Activated CD8-positive, alpha-beta T cell treated with anti-CD3 and anti-CD28 coated beads for 36 hours (primary cell): ENCODE data around the gene REV1. TPM values are rescaled to one million over a fixed set of nuclear protein-coding genes. Genes with fewer than 3 reads are reported as not detected.
"Not testable (repeated sequence)": the region's sequence is repeated elsewhere in the genome, so short reads cannot be mapped to it uniquely, and the experiment has no call there.

Source experiments
- ATAC-seq: fragments of 200-7000 bp; cut with Tn5 transposase; one replicate; pipeline ENCODE4 v1.10.0; 2021; ENCODE audit warnings: mild to moderate bottlenecking, moderate library complexity
- CTCF ChIA-PET: fragments of 350-600 bp; sonication (Branson Sonifier 250); formaldehyde crosslinking; loops from one replicate; lab custom pipeline; 2021; ENCODE audit warnings: antibody characterized with exemption; lab: Charles Lee
- POLR2A ChIA-PET: fragments of 350-600 bp; sonication (Branson Sonifier 250); formaldehyde crosslinking; loops from one replicate; lab custom pipeline; 2021; ENCODE audit warnings: antibody characterized with exemption; lab: Charles Lee
- DNase-seq: peaks from one replicate; pipeline ENCODE4 v3.0.0-alpha.2; 2020
- H3K27ac Mint-ChIP-seq: one replicate; pipeline ENCODE4 v1.8.0; 2021; ENCODE audit warnings: mild to moderate bottlenecking, mixed read lengths
- H3K27me3 Mint-ChIP-seq: one replicate; pipeline ENCODE4 v1.8.0; 2021; ENCODE audit warnings: mixed read lengths
- H3K36me3 Mint-ChIP-seq: one replicate; pipeline ENCODE4 v1.8.0; 2021; ENCODE audit warnings: low read depth, mixed read lengths
- H3K4me1 Mint-ChIP-seq: one replicate; pipeline ENCODE4 v1.8.0; 2021; ENCODE audit warnings: low read depth, mixed read lengths
- H3K4me3 Mint-ChIP-seq: one replicate; pipeline ENCODE4 v1.8.0; 2021; ENCODE audit warnings: mild to moderate bottlenecking, moderate library complexity, mixed read lengths
- H3K9me3 Mint-ChIP-seq: one replicate; pipeline ENCODE4 v1.8.0; 2021; ENCODE audit warnings: mixed read lengths
- intact Hi-C: fragments of 100-400 bp; cut with micrococcal nuclease; formaldehyde crosslinking; loops from one replicate; pipeline ENCODE4 v1.10.0; 2022
- total RNA-seq, 2 experiments: library from RNA; stranded (reverse); gene quantifications; one replicate each; pipeline ENCODE4 v1.2.3, GENCODE V29; 2021
- TF ChIP-seq, protein P1 (sequence below): fragments of 200-600 bp; IDR thresholded peaks from one replicate; pipeline ENCODE4 v1.8.0; 2022; ENCODE audit warnings: antibody characterized with exemption, mild to moderate bottlenecking

Gene REV1
- total RNA-seq, 2 experiments from 2014 or later: 29.2 to 31.1 TPM

DNA sequence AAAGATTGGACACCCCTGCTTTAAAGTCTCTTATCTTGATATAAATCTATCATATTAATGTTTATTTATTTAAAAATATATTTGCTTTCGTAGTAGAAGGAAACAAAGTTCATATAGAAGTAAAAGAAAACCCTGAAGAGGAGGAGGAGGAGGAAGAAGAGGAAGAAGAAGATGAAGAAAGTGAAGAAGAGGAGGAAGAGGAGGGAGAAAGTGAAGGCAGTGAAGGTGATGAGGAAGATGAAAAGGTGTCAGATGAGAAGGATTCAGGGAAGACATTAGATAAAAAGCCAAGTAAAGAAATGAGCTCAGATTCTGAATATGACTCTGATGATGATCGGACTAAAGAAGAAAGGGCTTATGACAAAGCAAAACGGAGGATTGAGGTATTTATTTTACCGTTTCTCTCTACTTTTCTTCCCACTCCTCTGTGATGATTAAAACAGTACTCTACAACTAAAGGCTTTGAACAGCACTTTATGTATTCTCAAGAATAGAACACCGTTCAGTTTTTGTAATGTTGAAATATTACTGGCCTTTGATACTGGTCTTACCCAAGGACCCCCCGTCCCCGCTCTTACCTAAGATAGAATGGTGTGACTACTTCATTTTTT is 113.5 kb downstream of the REV1 start:
- Mint-ChIP-seq H3K4me3 (no peak overlapping the region), H3K36me3 (peaks cover 70% of the 10 kb centered on the region), H3K27ac (no peak overlapping the region), H3K9me3 (peaks cover 5% of the 10 kb centered on the region), H3K4me1 (peaks cover 34% of the 10 kb centered on the region), H3K27me3 (no peaks in the 10 kb centered on the region)
- POLR2A ChIA-PET: no interaction called here
- DNase-seq: no peak
- TF ChIP-seq, protein P1, sequence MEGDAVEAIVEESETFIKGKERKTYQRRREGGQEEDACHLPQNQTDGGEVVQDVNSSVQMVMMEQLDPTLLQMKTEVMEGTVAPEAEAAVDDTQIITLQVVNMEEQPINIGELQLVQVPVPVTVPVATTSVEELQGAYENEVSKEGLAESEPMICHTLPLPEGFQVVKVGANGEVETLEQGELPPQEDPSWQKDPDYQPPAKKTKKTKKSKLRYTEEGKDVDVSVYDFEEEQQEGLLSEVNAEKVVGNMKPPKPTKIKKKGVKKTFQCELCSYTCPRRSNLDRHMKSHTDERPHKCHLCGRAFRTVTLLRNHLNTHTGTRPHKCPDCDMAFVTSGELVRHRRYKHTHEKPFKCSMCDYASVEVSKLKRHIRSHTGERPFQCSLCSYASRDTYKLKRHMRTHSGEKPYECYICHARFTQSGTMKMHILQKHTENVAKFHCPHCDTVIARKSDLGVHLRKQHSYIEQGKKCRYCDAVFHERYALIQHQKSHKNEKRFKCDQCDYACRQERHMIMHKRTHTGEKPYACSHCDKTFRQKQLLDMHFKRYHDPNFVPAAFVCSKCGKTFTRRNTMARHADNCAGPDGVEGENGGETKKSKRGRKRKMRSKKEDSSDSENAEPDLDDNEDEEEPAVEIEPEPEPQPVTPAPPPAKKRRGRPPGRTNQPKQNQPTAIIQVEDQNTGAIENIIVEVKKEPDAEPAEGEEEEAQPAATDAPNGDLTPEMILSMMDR: no peak
- CTCF ChIA-PET: no interaction called here
- no peak for ATAC-seq
- intact Hi-C loops: no loop called here

DNA sequence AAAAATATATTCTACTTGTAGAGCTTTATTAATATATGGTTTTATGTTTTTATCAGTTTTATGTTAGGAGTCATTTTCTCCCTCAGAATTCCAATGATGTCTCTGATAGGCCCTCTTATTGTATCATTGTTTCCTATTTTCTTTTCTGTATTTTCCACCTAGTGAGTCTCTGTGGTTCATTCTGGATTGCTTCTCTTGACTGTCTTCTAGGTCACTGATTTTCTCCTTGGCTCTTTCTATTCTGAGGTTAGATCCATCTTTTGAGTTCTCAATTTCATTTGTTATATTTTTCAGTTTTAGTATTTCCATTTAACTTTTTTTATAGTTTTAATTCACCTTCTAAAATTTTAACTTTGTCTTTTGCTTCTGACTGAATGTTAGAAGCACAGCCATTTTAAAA is 115.1 kb downstream of the REV1 start:
- intact Hi-C loops: no loop called here
- POLR2A ChIA-PET: no interaction called here
- CTCF ChIA-PET: interaction anchor here (1.0 to 1.3 kb wide), 3 partner anchors 9 to 18 kb away, joined by 3 read pairs; no protein-coding TSS in a partner anchor
- peaks cover 5% of the 10 kb centered on the region for H3K9me3 Mint-ChIP-seq
- H3K27ac Mint-ChIP-seq: no peak overlapping the region
- no peak overlapping the region for H3K4me3 Mint-ChIP-seq
- TF ChIP-seq, protein P1: no peak
- H3K27me3 Mint-ChIP-seq: no peaks in the 10 kb centered on the region
- H3K36me3 Mint-ChIP-seq: peaks cover 65% of the 10 kb centered on the region
- ATAC-seq: no peak
- DNase-seq: no peak
- H3K4me1 Mint-ChIP-seq: peaks cover 24% of the 10 kb centered on the region

- Mint-ChIP-seq H3K4me3 (no peak overlapping the region), H3K27me3 (no peaks in the 10 kb centered on the region), H3K27ac (no peak overlapping the region), H3K4me1 (peaks cover 16% of the 10 kb centered on the region), H3K36me3 (peaks cover 63% of the 10 kb centered on the region), H3K9me3 (peaks cover 5% of the 10 kb centered on the region)
- CTCF ChIA-PET: no interaction called here
- TF ChIP-seq, protein P1: no peak
- no peak for ATAC-seq
- POLR2A ChIA-PET: no interaction called here
- no peak for DNase-seq
- intact Hi-C loops: no loop called here
Observed at GRCh38 chr2:99373144-99373543, 116.7 kb downstream of the REV1 start.

DNA sequence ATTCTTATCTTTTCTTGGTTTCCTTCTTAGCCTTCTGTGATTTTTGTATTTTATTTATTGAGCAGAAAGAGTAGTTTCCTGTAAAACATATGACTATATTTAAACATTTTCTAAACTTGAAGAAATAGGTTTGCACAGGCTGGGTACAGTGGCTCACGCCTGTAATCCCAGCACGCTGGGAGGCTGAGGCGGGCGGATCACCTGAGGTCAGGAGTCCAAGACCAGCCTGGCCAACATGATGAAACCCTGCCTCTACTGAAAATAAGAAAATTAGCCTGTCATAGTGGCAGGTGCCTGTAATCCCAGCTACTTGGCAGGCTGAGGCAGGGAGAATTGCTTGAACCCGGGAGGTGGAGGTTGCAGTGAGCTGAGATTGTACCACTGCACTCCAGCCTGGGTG is 121.0 kb downstream of the REV1 start:
- H3K36me3 Mint-ChIP-seq: peaks cover 49% of the 10 kb centered on the region
- H3K9me3 Mint-ChIP-seq, H3K27me3 Mint-ChIP-seq, intact Hi-C loops, H3K27ac Mint-ChIP-seq, H3K4me3 Mint-ChIP-seq, POLR2A ChIA-PET, CTCF ChIA-PET, ATAC-seq, H3K4me1 Mint-ChIP-seq, DNase-seq: not testable (repeated sequence)

DNA sequence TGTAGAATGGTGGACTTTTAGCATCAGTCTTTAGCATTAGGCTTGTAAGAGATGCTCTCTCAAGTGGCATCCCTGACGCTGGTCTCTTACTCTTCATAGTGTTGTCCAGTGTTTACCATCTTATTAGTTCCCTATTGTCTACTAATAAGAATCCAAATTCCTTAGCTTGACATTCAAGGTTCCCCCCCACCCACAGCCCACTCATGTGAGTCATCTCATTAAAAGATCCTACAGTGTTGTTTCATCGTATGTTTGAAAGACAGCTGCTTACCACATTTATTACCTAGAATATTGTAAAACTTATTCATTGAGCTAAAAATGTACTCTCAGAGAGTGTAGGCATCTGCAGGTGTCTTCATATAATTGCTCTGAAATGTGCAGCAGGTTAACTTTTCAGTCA is 124.2 kb downstream of the REV1 start:
- ATAC-seq (no peak), DNase-seq (no peak)
- CTCF ChIA-PET: interaction anchor here (2.3 kb wide), 1 partner anchor 8 kb away, joined by 6 read pairs; no protein-coding TSS in a partner anchor
- intact Hi-C loops: no loop called here
- Mint-ChIP-seq H3K27me3 (no peaks in the 10 kb centered on the region), H3K36me3 (peaks cover 38% of the 10 kb centered on the region), H3K4me1 (peaks cover 5% of the 10 kb centered on the region), H3K27ac (no peak overlapping the region), H3K9me3 (no peaks in the 10 kb centered on the region), H3K4me3 (no peak overlapping the region)
- TF ChIP-seq, protein P1: no peak
- POLR2A ChIA-PET: interaction anchor here (0.6 to 1.5 kb wide), 3 partner anchors 11 to 30 kb away, joined by 3 to 6 read pairs (median 3); no protein-coding TSS in a partner anchor
